Amygdala (tissue), 56 donors: ENCODE measurements around the gene BTG2.
A peak's percentile ranks its signal among the peaks of the same experiment; 100 is the strongest.

ENCODE experiments used
- DNase-seq, 56 donors: peaks; one replicate each; lab custom pipeline; 2025; lab: John Stamatoyannopoulos, UW

The BTG2 gene

GRCh38 chr1:203275656-203276272 is 29.6 kb upstream of the BTG2 start:
- no peak for DNase-seq

GRCh38 chr1:203276408-203276807 is 28.9 kb upstream of the BTG2 start:
- no peak for DNase-seq

GRCh38 chr1:203276916-203277545 is 28.3 kb upstream of the BTG2 start:
- peak in 9 of 56 donors; percentile 14 to 43 (median 30) for DNase-seq

- DNase-seq, result peak in 53 of 56 donors; percentile 72 to 97 (median 89)
These were observed 27.0 kb upstream of the BTG2 start for GRCh38 chr1:203278082-203278884.

GRCh38 chr1:203278885-203279406 is 26.4 kb upstream of the BTG2 start:
- DNase-seq, result no peak

GRCh38 chr1:203280061-203280460 is 25.3 kb upstream of the BTG2 start:
- no peak for DNase-seq

- no peak for DNase-seq
These were observed 24.3 kb upstream of the BTG2 start for GRCh38 chr1:203281033-203281432.

GRCh38 chr1:203281851-203282661 is 23.3 kb upstream of the BTG2 start:
- DNase-seq, result no peak

- no peak for DNase-seq
These were observed 22.4 kb upstream of the BTG2 start for GRCh38 chr1:203282720-203283542.

- no peak for DNase-seq
These were observed 21.7 kb upstream of the BTG2 start for GRCh38 chr1:203283597-203283996.

GRCh38 chr1:203284411-203285123 is 20.8 kb upstream of the BTG2 start:
- DNase-seq, result no peak

- peak in 28 of 56 donors; percentile 28 to 80 (median 50) for DNase-seq
These were observed 18.9 kb upstream of the BTG2 start for GRCh38 chr1:203286161-203286984.

- peak in 18 of 56 donors; percentile 29 to 82 (median 44) for DNase-seq
These were observed 18.0 kb upstream of the BTG2 start for GRCh38 chr1:203287109-203287893.

GRCh38 chr1:203287898-203288297 is 17.4 kb upstream of the BTG2 start:
- DNase-seq, result no peak

- no peak for DNase-seq
These were observed 16.9 kb upstream of the BTG2 start for GRCh38 chr1:203288400-203288799.

- DNase-seq, result peak in 15 of 56 donors; percentile 15 to 58 (median 32)
These were observed 15.9 kb upstream of the BTG2 start for GRCh38 chr1:203289281-203289981.

GRCh38 chr1:203289982-203290260 is 15.4 kb upstream of the BTG2 start:
- peak in 1 of 56 donors; percentile 58 for DNase-seq
